ENCODE measurements around the gene KCNB1. TPM values are rescaled to one million over a fixed set of nuclear protein-coding genes. Genes with fewer than 3 reads are reported as not detected.

Gene KCNB1
- total RNA-seq, 2 experiments from 2014 or later: not detected

DNA sequence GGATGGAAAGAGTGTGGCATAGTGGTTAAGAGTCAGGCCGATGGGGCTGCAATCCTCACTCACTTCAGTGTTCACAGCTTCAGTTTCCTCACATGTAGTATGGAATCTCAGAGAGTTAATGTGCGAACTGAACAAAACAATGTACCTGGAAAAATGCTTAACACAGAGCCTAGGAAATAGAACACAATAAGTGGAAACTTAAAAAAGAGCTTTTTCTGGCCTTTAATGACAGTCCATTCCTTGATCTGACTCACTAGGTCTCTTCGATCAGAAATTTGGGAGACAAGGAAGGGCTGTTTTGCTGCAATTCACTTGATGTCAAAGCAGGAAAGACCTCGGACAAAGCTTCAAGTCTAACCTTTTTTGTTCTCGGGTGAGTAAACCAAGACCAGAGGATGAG, 56.1 kb downstream of the KCNB1 start:
- no peak for DNase-seq
- ATAC-seq: no peak
- intact Hi-C loops (cut with micrococcal nuclease): no loop called here
- Mint-ChIP-seq H3K4me1 (ENCODE audit: low read depth) (no peaks in the 10 kb centered on the region), H3K36me3 (ENCODE audit: low read depth) (no peaks in the 10 kb centered on the region), H3K4me3 (no peak overlapping the region), H3K27me3 (peaks cover 18% of the 10 kb centered on the region), H3K9me3 (no peaks in the 10 kb centered on the region), H3K27ac (no peak overlapping the region)
- TF ChIP-seq, protein P1, sequence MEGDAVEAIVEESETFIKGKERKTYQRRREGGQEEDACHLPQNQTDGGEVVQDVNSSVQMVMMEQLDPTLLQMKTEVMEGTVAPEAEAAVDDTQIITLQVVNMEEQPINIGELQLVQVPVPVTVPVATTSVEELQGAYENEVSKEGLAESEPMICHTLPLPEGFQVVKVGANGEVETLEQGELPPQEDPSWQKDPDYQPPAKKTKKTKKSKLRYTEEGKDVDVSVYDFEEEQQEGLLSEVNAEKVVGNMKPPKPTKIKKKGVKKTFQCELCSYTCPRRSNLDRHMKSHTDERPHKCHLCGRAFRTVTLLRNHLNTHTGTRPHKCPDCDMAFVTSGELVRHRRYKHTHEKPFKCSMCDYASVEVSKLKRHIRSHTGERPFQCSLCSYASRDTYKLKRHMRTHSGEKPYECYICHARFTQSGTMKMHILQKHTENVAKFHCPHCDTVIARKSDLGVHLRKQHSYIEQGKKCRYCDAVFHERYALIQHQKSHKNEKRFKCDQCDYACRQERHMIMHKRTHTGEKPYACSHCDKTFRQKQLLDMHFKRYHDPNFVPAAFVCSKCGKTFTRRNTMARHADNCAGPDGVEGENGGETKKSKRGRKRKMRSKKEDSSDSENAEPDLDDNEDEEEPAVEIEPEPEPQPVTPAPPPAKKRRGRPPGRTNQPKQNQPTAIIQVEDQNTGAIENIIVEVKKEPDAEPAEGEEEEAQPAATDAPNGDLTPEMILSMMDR (IDR thresholded peaks at IDR 0.05): no peak
- ChIA-PET CTCF (interaction anchor here (1.1 to 1.5 kb wide), 3 partner anchors 41 to 62 kb away, joined by 3 to 5 read pairs (median 5); no protein-coding TSS in a partner anchor), POLR2A (no interaction called here)

DNA sequence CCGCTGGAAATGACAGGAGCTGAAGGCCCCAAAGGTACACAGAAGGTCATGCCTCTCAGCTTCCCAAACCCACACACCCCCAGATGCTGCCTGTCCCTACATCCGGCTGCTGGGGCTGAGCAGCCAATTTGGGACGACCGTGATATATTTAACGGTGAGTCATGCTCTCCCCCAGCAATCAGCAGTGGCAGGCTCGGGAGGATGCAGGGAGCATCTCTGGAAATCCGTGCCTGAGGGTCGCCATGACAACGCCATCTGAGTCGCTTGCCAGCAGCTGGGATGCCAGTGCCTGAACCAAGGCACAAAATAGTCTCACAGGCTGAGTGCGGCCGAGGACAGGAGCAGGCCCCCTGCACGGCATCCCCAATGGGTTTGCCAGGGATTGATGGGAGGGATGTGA, 57.9 kb downstream of the KCNB1 start:
- POLR2A ChIA-PET: no interaction called here
- TF ChIP-seq, protein P1 (IDR thresholded peaks at IDR 0.05): no peak
- CTCF ChIA-PET: interaction anchor here (1.2 to 1.4 kb wide), 3 partner anchors 27 to 56 kb away, joined by 3 read pairs; no protein-coding TSS in a partner anchor
- no peaks in the 10 kb centered on the region for H3K4me1 Mint-ChIP-seq (ENCODE audit: low read depth)
- no peak overlapping the region for H3K4me3 Mint-ChIP-seq
- H3K9me3 Mint-ChIP-seq: no peaks in the 10 kb centered on the region
- peaks cover 18% of the 10 kb centered on the region for H3K27me3 Mint-ChIP-seq
- ATAC-seq (no peak), DNase-seq (no peak)
- H3K36me3 Mint-ChIP-seq (ENCODE audit: low read depth): no peaks in the 10 kb centered on the region
- intact Hi-C loops (cut with micrococcal nuclease): no loop called here
- H3K27ac Mint-ChIP-seq: no peak overlapping the region

DNA sequence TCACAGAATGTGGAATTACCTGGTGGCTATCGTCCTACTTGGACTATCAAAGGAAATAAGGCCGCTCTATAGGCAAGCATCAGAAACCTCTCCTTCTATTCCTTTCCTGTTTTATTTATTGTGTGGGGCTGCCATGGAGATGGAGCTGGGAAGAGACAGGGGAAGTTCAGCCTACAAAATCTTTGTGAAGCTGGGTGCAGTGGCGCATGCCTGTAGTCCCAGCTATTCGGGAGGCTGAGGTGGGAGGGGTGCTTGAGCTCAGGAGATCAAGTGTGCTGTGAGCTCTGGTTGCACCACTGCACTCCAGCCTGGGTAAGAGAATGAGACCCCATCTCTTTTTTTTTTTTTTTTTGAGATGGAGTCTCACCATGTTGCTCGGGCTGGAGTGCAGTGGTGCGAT, 60.3 kb downstream of the KCNB1 start:
- TF ChIP-seq, protein P1 (IDR thresholded peaks at IDR 0.05): no peak
- intact Hi-C loops (cut with micrococcal nuclease): no loop called here
- peaks cover 15% of the 10 kb centered on the region for H3K27me3 Mint-ChIP-seq
- CTCF ChIA-PET: no interaction called here
- ATAC-seq: no peak
- no peaks in the 10 kb centered on the region for H3K9me3 Mint-ChIP-seq
- POLR2A ChIA-PET: no interaction called here
- no peak overlapping the region for H3K4me3 Mint-ChIP-seq
- no peak for DNase-seq
- no peak overlapping the region for H3K27ac Mint-ChIP-seq
- H3K4me1 Mint-ChIP-seq (ENCODE audit: low read depth): no peaks in the 10 kb centered on the region
- no peaks in the 10 kb centered on the region for H3K36me3 Mint-ChIP-seq (ENCODE audit: low read depth)

DNA sequence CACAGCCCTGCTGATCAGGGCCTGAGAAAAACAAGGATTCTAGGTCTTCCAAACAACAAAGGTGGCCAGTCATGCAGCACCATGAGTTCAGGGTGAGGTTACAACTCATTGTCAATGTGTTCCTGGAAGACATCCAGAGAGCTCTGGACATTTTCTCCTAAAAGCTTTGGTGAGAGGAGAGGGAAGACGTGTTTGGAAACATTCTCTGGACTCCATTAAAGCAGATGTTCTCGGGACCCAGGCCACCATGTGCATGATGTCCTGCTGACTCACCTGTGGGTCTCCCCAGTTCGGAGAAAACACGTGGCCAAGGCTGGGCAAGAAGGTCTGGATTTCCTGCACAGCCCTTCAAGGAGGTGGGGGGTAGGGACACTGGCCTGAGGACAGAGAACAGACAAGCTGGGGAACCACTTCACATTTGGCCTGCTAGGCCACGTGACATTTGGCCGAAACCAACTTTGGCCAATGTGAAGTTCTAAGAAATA, 61.6 kb downstream of the KCNB1 start:
- H3K27me3 Mint-ChIP-seq: peaks cover 15% of the 10 kb centered on the region
- H3K27ac Mint-ChIP-seq: no peak overlapping the region
- TF ChIP-seq, protein P1 (IDR thresholded peaks at IDR 0.05): no peak
- no peaks in the 10 kb centered on the region for H3K4me1 Mint-ChIP-seq (ENCODE audit: low read depth)
- DNase-seq (no peak), ATAC-seq (no peak)
- H3K4me3 Mint-ChIP-seq: no peak overlapping the region
- ChIA-PET CTCF (no interaction called here), POLR2A (no interaction called here)
- no peaks in the 10 kb centered on the region for H3K36me3 Mint-ChIP-seq (ENCODE audit: low read depth)
- intact Hi-C loops (cut with micrococcal nuclease): no loop called here
- no peaks in the 10 kb centered on the region for H3K9me3 Mint-ChIP-seq

DNA sequence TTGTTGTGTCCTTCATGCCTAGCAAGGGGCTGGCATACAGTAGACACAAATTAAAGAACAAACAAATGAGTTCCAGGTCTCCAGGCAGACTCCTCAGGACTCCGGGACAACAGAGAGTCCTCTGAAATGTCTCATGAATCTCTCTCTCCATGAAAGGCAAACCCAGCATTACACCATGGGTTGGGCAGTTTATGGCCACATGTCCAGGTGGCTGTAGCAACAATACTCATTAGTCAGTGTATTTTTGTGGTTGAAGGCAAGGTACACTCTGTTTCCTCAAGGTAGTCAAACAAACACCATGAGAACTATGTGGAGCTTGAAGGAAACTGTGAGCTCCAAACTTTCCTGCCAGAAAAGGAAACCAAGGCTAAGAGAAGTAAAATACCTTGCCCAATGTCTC, 62.2 kb downstream of the KCNB1 start:
- ATAC-seq (no peak), DNase-seq (no peak)
- H3K36me3 Mint-ChIP-seq (ENCODE audit: low read depth): no peaks in the 10 kb centered on the region
- no peak overlapping the region for H3K27ac Mint-ChIP-seq
- TF ChIP-seq, protein P1 (IDR thresholded peaks at IDR 0.05): no peak
- no peak overlapping the region for H3K4me3 Mint-ChIP-seq
- ChIA-PET CTCF (no interaction called here), POLR2A (no interaction called here)
- no peaks in the 10 kb centered on the region for H3K9me3 Mint-ChIP-seq
- H3K27me3 Mint-ChIP-seq: peaks cover 14% of the 10 kb centered on the region
- intact Hi-C loops (cut with micrococcal nuclease): no loop called here
- H3K4me1 Mint-ChIP-seq (ENCODE audit: low read depth): no peaks in the 10 kb centered on the region

Measured in activated CD8-positive, alpha-beta T cell treated with anti-CD3 and anti-CD28 coated beads for 36 hours (primary cell).